Measurements from ENCODE around the gene TMEFF2. TPM values are rescaled to one million over a fixed set of nuclear protein-coding genes. Genes with fewer than 3 reads are reported as not detected.

TMEFF2 gene
- total RNA-seq, 1 donor from 2014 or later = 0.10 TPM

DNA sequence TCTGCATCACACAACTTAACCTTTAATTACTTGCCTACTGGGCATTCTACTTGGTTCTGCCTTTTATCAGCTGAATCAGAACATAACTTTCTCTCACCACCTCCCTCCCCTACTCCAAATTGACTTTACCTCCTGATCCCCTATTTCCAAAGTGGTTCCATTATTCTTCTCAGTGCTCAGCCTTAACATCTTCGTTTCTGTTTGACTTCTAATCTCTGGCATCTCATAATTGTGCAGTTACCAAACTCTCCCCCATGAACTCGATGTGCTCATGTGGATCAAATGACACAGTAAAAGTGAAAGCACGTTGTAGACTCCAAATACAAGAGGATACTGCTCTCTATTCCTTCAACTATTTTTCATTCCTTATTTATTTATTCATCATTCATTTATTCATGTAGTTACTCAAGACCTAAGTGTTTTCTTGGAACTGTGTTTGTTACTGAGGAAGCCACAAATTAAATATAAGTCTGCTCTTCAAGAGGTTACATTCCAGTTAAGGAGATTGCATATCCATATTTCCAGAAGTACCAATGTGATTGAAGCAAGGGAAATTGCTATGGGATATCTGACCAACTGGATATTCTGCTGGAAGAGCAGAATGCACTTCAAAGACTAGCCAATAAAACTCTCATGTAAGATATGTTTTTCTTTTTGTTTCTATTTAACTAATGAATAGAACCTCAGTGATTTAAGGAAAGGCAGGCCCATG is 158.8 kb downstream of the TMEFF2 start:
- ATAC-seq = no peak
- no peak for DNase-seq
- intact Hi-C loops (cut with micrococcal nuclease) = no loop called here

DNA sequence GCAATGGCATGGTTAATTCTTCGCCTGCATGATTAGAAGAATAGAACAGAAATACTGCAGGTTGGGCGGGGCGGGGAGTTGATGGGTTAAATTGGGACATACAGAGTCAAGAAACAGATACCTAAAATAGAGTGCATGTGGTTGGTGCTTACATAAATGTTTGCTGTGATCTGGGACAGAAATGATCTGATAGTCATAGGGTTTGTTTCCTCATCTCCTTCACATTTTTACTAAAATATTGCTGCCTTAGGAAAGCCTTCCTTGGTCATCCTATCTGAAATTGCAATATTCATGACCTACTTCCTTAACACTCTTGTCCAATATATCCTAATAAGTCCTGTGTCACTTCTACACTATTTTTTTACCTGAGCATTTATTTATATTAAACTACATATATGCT is 163.9 kb downstream of the TMEFF2 start:
- intact Hi-C loops (cut with micrococcal nuclease) = no loop called here
- ATAC-seq = no peak
- DNase-seq = no peak

DNA sequence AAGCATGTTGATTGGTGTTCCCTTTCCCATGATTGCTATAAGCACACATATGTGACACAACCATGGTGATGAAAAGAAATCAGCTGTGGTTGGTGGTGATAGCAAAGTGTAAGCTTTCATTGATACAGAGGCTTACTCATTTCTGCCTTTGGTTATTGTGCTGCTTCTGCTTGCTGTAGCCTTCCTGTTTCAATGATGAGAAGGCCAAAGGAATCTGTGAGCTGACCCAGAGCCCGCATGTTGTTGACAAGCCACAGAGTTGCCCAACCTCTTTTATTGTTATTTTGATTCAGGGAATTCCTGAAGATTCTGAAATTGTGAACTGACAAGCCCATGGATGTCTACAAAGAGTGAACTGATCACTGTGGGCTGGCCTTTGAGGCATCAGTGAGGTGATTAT is 164.4 kb downstream of the TMEFF2 start:
- ATAC-seq = no peak
- intact Hi-C loops (cut with micrococcal nuclease) = no loop called here

DNA sequence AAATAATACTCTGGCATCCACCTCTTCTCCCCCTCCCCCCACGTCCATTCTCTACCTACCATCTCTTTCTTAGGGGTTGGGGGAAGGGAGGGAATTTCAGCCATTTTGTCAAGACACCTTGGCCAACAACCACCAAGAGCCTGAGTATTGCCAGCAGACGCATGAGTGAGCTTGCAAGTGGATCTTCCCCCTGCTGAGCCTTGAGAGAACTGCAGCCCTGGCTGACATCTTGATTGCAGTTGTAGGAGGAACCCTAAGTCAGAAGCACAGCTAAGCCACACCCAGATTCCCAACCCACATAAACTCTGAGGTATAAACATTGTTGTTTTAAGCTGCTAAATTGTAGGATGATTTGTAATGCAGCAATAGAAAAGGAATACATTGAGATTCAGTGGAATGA is 165.6 kb downstream of the TMEFF2 start:
- ATAC-seq (no peak), DNase-seq (no peak)
- intact Hi-C loops (cut with micrococcal nuclease) = no loop called here

More for the DNA sequence above, 164.4 kb downstream of the TMEFF2 start:
- DNase-seq = no peak

DNA sequence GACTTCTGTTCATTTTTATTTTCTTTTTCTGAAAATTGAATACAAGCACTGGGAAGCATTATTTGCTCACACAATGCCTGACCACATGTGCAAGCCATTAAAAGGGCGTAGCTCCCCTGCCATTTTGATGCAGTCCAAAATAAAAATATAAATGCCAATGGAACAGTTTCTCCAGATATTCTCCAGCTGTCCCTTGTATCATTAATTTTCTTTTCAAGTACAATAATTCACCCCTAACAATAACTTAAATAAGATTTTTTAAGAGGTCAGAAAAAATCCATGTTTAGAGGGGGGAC is 168.0 kb downstream of the TMEFF2 start:
- ATAC-seq = peak; percentile 18
- DNase-seq = no peak
- intact Hi-C loops (cut with micrococcal nuclease) = no loop called here

DNA sequence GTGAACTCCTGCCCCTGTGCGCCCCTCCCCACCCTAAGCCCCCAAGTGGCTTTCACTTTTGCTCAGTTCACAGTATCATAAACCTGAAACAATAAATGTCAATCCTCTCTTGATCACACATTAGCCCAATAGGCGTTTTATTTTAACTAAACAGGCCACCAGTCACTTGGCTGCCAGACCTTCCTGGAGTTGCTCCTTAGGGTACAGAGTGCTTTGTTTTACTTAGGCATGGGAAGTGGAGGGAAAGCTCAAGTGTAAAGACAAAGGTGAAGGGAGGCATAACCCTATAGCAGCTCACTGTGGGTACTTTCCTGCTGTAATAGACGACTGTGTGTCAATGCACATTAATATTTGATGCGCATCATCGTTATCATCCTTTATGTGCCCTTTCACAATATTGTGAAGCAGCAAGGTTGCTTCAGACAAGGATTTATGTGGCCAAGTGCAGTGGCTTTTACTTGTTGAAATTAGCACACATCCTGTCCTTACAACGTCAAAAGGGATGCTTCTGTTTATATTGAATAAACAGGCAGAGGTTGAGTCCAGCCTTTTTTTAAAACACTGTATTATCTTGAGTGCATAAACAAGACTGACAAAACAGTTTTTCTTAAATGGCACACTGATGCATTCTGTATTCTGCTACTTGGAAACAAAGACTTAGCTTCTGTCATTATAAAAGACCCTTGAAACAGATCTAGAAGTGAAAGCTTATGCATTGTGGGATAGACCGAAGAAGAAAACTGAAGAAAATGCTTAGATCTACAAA is 168.5 kb downstream of the TMEFF2 start:
- ATAC-seq = peak; percentile 28
- intact Hi-C loops (cut with micrococcal nuclease) = no loop called here
- DNase-seq = no peak

DNA sequence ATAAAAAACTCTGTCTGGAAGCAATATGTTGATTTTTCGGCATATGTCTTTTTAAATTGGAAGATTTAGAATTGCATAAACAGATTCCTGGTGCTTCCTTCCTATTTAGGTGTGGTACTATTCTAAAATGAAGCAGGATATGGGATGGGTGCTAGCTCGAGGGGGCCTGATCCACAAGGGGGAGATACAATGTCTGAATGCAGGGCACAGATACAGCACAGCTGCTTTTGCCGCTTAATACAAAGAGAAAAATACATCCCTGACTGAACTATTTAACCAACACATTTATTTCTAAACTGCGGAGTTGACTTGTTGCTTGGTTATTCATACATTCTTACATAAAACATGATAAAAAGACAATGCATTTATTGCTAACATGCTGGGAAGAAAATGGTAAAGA is 169.1 kb downstream of the TMEFF2 start:
- ATAC-seq = peak; percentile 62
- intact Hi-C loops (cut with micrococcal nuclease) = no loop called here
- DNase-seq = no peak

DNA sequence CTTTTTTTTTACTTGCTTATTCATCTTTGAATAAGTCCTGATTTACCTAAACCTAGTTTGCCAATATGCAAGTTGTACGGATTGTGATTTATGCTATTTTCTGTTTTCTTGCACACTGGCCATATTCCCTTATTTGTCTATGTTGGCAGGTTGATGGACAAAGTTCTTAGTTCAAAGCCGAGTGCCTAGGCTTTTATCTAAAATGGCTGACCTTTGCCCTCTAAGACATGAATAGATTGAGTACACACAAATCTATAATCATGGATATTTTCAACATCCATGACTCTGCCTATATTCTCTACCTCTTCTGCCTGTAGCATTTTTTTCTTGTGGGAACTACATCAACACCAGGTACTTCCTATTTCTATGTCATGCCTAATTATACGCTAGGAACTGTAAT is 171.7 kb downstream of the TMEFF2 start:
- DNase-seq (no peak), ATAC-seq (no peak)
- intact Hi-C loops (cut with micrococcal nuclease) = no loop called here

DNA sequence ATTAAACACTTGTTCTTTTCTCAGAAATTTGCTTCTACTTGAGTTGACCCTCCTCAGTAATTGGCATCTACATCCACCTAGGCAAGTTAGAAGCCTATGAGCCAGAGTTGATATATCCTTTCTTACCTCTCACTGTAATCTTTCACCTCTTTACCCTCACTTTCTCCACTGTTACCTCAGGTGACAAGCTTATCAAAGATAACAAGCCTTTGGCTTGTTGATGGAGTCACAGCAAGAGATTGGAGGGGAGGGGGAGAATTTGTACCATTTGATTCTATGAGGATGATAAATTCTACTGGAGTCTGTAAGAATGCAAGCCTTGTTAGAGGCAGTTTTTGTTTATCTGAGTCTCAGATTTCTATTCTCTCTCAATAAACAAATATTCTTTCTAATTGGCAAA is 176.9 kb downstream of the TMEFF2 start:
- DNase-seq (no peak), ATAC-seq (no peak)
- intact Hi-C loops (cut with micrococcal nuclease) = no loop called here

DNA sequence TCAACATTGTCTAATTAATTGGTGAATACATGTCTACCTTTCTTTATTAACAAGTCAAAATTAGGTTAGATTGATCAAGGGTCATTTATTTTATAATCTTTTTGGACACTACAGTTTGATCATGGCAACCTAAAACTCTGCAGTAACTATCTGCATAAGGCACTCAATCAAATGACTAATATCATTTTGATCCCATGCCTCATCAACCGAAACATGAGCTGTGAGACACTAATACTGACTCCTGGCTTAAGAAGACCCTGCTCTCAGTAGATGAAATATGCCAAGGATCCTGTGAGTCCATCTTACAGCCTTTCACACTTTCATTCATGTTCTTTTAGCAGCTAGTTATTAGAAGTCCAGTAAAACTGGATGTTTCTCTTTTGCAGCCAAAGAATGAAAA is 178.5 kb downstream of the TMEFF2 start:
- intact Hi-C loops (cut with micrococcal nuclease) = no loop called here
- ATAC-seq (no peak), DNase-seq (no peak)

DNA sequence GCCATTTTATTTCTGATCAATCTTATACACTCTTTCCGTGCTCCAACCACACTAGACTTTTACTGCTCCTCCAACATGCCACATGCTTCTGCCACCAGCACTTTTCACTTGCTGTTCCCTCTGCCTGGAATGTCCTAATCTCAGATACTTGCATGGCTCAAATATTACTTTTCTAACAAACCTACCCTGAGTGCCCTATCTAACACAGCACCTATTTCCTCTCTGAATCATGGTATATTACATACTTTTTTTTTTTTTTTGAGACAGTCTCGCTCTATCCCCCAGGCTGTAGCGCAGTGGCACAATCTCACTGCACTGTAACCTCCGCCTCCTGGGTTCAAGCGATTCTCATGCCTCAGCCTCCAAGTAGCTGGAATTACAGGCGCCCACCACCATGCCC is 181.5 kb downstream of the TMEFF2 start:
- ATAC-seq (no peak), DNase-seq (no peak)
- intact Hi-C loops (cut with micrococcal nuclease) = no loop called here

DNA sequence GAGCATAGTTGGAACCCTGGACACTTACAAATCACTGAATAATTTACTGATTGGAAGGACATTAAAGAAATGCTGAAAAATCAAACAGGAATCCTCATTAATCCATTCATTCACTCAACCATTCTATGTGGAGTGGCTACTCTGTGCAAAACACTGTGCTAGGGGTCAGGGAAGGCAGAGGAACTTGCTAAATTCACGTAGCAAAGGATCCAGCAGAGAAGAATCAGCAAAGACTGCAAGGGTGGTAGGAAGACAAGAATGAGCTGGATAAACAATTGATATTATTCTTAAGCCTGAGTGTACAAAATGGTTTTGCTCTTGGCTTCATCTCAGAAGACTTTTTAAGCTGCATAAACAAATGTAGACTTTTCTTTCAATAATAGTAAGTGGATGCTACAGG is 183.5 kb downstream of the TMEFF2 start:
- ATAC-seq (no peak), DNase-seq (no peak)
- intact Hi-C loops (cut with micrococcal nuclease) = no loop called here

DNA sequence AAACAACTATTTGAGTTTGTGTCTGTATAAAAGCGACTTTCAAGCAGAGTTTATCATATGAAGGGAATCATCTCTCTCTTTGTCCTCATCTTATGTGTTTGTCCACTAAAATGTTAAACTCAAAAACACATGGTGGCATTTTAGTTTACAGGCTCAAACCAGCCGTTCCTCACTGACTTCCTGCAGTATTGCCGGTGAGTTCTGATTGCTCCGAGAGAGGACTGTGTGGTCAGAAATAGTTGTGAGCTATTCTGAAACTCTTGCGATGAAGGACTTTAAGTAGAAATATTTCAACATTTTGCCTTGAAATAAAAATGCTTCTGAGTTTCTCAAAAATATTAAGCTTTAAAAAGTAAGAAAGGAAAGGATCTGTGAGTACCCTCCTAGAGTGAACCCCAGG is 184.7 kb downstream of the TMEFF2 start:
- intact Hi-C loops (cut with micrococcal nuclease) = no loop called here
- ATAC-seq = no peak
- DNase-seq = no peak

DNA sequence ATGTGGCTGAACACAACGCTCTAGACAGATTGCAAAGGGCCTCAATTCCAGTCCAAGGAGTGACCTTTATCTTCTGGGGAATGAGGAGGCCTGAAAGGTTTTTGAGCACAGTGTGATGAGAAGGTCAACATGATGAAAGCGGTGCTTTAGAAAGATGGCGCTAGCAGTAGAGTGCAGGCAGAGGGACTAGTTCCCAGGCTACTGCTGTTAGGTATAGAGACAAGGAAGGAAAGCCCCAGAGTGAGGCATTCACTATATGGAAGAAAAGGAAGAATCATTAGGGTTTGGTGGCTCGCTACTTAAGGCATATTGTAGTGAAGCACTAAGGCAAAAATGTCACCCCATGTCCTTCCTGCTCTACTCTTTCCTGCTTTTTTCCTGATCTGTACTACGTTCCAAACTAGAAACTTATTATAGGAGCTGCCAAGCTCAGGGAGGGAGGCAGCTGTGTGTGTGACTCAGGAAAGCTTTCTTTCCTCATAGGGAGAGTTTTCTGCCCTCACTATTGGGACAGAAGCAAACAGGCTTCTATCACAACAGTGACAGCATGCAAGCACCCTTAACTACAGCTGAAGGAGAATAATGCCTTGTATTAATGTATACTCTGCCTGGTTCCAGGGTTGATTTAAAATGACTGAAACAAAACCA is 187.0 kb downstream of the TMEFF2 start:
- DNase-seq (no peak), ATAC-seq (peak; percentile 52)
- intact Hi-C loops (cut with micrococcal nuclease) = no loop called here

DNA sequence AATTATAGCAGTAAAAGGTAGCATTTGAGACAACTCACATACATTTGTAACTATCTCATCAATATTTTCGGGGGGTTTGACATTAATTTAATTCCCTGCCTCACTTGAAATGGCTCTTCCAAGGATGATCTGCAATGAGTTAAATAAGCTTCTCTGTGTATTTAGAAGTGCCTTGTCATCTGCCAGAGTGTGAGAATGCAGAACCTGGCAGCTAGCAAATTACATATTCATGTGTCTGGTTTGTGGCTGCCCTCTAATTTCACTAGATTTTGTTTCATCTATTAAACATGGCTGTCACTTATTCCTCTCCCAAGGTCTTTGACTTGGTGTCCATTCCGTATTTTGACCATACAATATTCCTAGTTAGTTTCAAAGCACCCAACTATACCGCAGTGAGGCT is 189.5 kb downstream of the TMEFF2 start:
- no peak for ATAC-seq
- DNase-seq = no peak
- intact Hi-C loops (cut with micrococcal nuclease) = no loop called here

DNA sequence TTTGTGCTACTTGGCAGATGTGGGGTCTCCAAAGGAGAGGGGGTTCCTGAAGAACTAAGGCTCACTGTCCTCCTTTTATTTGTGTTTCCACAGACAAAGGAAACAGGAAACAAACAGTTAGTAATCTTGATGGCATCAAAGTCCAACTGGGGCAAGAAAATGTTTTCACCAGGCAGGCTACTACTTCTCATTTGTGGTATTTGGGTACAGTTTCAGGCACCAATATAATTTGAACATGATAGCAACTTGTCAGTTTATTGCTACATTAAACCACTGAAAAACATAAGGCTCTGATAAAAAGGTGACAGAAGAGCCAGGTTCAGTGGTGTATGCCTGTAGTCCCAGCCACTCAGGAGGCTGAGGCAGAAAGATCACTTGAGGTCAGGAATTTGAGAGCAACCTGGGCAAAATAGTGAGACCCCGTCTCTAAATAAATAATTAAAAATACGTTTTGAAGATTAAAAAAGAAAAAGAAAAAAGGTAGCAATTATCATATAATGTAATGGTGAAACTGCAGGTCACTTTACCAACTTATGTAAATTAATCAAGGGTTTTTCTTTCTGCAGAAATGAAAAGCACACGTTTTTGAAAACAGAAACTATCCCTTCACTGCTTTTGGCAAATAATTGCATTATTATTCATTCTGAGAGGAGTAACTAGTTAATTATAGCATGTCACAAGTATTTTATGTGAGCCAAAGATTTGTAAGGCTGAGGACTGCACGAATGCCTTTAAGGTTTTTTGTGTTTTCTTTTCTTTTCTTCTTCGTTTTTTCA is 190.4 kb downstream of the TMEFF2 start:
- ATAC-seq (no peak), DNase-seq (no peak)
- intact Hi-C loops (cut with micrococcal nuclease) = no loop called here

DNA sequence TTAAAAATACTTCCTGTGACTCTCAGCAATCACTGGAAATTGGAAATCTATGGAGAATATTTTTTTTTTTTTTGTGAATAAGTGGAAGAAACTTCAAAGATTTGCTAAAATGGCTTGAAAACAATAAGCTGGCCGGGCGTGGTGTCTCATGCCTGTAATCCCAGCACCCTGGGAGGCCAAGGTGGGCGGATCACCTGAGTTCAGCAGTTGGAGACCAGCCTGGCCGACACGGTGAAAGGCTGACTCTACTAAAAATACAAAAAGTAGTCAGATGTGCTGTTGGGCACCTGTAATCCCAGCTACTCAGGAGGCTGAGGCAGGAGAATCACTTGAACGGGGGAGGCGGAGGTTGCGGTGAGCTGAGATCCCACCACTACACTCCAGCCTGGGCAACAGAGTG is 192.3 kb downstream of the TMEFF2 start:
- intact Hi-C loops (cut with micrococcal nuclease) = no loop called here
- ATAC-seq (no peak), DNase-seq (no peak)

DNA sequence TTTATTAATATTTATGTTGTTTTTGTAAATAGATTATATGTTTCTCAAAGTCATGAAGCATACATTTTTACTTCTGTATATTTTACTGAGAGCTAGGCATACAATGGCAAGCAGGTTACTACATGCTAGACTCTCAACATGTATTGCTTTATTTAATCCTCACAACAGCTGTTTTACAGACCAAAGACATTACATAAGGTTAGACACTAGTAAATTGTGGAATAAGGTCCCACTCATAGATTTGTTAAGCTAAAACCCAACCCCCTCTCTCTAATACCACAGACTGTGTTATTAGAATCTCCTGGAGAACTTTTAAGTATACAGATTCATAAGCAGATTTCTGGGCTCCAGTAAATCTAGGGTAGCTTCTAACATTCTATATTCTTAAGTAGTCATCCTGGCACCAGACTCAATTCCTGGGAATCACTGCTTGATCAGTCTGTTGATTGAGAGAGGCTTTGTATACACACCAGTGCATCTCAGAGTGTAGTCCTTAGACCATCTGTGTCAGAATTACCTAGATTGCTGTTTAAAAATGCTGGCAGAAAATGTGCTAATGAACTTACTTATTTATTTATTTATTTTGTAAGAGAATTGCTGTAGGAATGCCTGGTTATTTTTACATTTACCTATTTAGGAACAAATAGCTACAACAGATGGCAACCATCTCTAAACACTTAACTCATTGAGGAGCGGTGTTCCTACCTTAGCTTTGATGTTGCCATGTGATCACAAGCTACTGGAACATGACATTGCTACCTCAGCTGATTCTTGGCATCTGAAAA is 194.3 kb downstream of the TMEFF2 start:
- intact Hi-C loops (cut with micrococcal nuclease) = no loop called here

DNA sequence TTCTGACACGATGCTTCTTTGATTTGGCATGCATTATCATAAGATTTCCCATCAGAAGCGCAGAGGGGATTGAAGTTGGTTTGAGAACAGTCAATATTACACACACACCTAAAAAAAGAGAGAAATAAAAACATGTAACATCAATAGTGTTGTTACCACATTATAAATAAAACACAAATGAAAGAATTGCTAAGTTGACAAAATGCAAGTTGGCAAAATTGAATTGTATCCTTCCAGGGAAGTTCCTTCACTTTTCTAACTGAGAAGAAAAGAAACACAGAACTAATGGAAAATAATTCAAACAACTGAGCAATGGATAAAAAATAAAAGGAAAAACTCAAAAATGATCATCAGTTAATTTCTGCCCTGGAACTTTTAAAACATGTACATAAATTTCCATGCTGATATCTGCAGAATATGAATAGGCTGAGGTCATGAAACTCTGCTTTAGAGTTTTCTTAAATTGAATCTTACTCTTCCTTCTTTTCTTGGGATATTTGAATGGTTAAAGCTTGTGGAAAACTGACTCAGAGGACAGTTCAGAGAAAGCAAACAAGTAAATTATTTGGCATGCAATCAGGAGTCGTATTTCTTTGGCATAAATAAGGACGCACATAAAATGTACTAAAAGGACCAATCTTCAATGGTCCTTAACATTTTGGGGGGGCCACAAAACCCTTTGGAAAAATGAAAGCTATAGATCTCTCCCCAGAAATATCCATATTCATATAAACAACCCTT is 195.5 kb downstream of the TMEFF2 start:
- no peak for DNase-seq
- intact Hi-C loops (cut with micrococcal nuclease) = no loop called here
- ATAC-seq = no peak

More for the DNA sequence above, 194.3 kb downstream of the TMEFF2 start:
- DNase-seq = no peak
- no peak for ATAC-seq

Data from left ventricle myocardium superior (tissue), 1 donor.